IMR-90 (cell line): ENCODE data around the gene PLXDC1. TPM values are rescaled to one million over a fixed set of nuclear protein-coding genes. Genes with fewer than 3 reads are reported as not detected.

Experiments
- ATAC-seq: fragments of 200-7000 bp; cut with Tn5 transposase; 2 replicates; pipeline ENCODE4 v1.9.1; 2020; ENCODE audit warnings: low read depth, mild to moderate bottlenecking, moderate library complexity
- BruUV-seq: library from RNA; stranded (reverse); fragments of 400-500 nt; replicated peaks from 2 replicates; lab custom pipeline; 2021; lab: Mats Ljungman, UMichigan
- CTCF ChIA-PET: fragments of 300-600 bp; formaldehyde crosslinking; extraction: SDS; loops from one replicate; lab custom pipeline; 2021; ENCODE audit warnings: antibody characterized with exemption; lab: Yijun Ruan, JAX
- POLR2A ChIA-PET: fragments of 300-600 bp; sonication (Branson Sonifier 250); formaldehyde crosslinking; loops from one replicate; lab custom pipeline; 2022; ENCODE audit warnings: antibody characterized with exemption; ENCODE audit not compliant: unreplicated experiment; lab: Charles Lee
- DNase-seq: peaks from one replicate; pipeline ENCODE4 v3.0.0; 2013
- H2AFZ ChIP-seq: replicated peaks from 2 replicates; pipeline ENCODE3; 2013; ENCODE audit warnings: low read length, mild to moderate bottlenecking; ENCODE audit not compliant: poor library complexity
- H2AK5ac ChIP-seq: 2 replicates; pipeline ENCODE4 v1.6.1; 2013; ENCODE audit warnings: low read depth, low read length, inconsistent platforms
- H2AK9ac ChIP-seq: replicated peaks from 2 replicates; pipeline ENCODE3; 2013; ENCODE audit warnings: mild to moderate bottlenecking, low read depth, low read length, moderate library complexity; ENCODE audit not compliant: poor library complexity
- H2BK120ac ChIP-seq: 2 replicates; pipeline ENCODE4 v1.6.1; 2013; ENCODE audit warnings: low read depth, low read length, inconsistent platforms
- H2BK15ac ChIP-seq: 3 replicates; pipeline ENCODE4 v1.6.1; 2013; ENCODE audit warnings: low read depth, low read length, inconsistent platforms
- H2BK20ac ChIP-seq: 2 replicates; pipeline ENCODE4 v1.6.1; 2013; ENCODE audit warnings: low read depth, mild to moderate bottlenecking, inconsistent platforms, low read length, moderate library complexity
- H2BK5ac ChIP-seq: 2 replicates; pipeline ENCODE4 v1.6.1; 2013; ENCODE audit warnings: mild to moderate bottlenecking, low read depth, low read length, inconsistent platforms; ENCODE audit not compliant: poor library complexity, severe bottlenecking
- H3K14ac ChIP-seq: replicated peaks from 2 replicates; pipeline ENCODE4 v1.6.1; 2013; ENCODE audit warnings: low read depth, low read length, inconsistent platforms
- H3K18ac ChIP-seq: 2 replicates; pipeline ENCODE4 v1.6.1; 2013; ENCODE audit warnings: low read depth, low read length, control low read depth
- H3K23ac ChIP-seq: 2 replicates; pipeline ENCODE4 v1.6.1; 2013; ENCODE audit warnings: low read depth, low read length, inconsistent platforms
- H3K27ac ChIP-seq: 2 replicates; pipeline ENCODE4 v1.5.1; 2013; ENCODE audit warnings: mild to moderate bottlenecking, control low read depth, low read length; ENCODE audit not compliant: insufficient read depth
- H3K27me3 ChIP-seq: 2 replicates; pipeline ENCODE4 v1.6.1; 2013; ENCODE audit warnings: low read length; ENCODE audit not compliant: control insufficient read depth, insufficient read depth
- H3K36me3 ChIP-seq: 2 replicates; pipeline ENCODE4 v1.6.1; 2013; ENCODE audit warnings: low read length, mixed read lengths; ENCODE audit not compliant: control insufficient read depth, insufficient read depth
- H3K4ac ChIP-seq: 2 replicates; pipeline ENCODE4 v1.6.1; 2013; ENCODE audit warnings: low read depth, low read length, inconsistent platforms
- H3K4me1 ChIP-seq: 2 replicates; pipeline ENCODE4 v1.6.1; 2013; ENCODE audit warnings: low read length, mixed read lengths; ENCODE audit not compliant: control insufficient read depth, insufficient read depth
- H3K4me2 ChIP-seq: 2 replicates; pipeline ENCODE4 v1.6.1; 2013; ENCODE audit warnings: low read depth, mild to moderate bottlenecking, control low read depth, low read length, moderate library complexity
- H3K4me3 ChIP-seq: 2 replicates; pipeline ENCODE4 v1.5.1; 2013; ENCODE audit warnings: low read depth, mild to moderate bottlenecking, control low read depth, low read length, moderate library complexity; ENCODE audit not compliant: insufficient read depth
- H3K56ac ChIP-seq: 2 replicates; pipeline ENCODE4 v1.6.1; 2013; ENCODE audit warnings: low read length, inconsistent platforms; ENCODE audit not compliant: insufficient read depth; ENCODE audit errors: extremely low read depth
- H3K79me1 ChIP-seq, 2 experiments: 2 replicates each; pipeline ENCODE4 v1.6.1; 2013; ENCODE audit warnings: low read length in 2 of 2, inconsistent platforms in 1 of 2, low read depth in 1 of 2
- H3K9ac ChIP-seq: 2 replicates; pipeline ENCODE4 v1.6.1; 2013; ENCODE audit warnings: low read depth, low read length, control low read depth
- H3K9me1 ChIP-seq: 2 replicates; pipeline ENCODE4 v1.6.1; 2013; ENCODE audit warnings: low read length, inconsistent platforms; ENCODE audit not compliant: insufficient read depth
- H3K9me3 ChIP-seq: 2 replicates; pipeline ENCODE4 v1.6.1; 2013; ENCODE audit warnings: low read length; ENCODE audit not compliant: control insufficient read depth, insufficient read depth
- H4K20me1 ChIP-seq: 2 replicates; pipeline ENCODE4 v1.6.1; 2013; ENCODE audit warnings: low read length, inconsistent platforms; ENCODE audit not compliant: insufficient read depth
- H4K5ac ChIP-seq: 2 replicates; pipeline ENCODE4 v1.6.1; 2013; ENCODE audit warnings: mild to moderate bottlenecking, low read depth, low read length, control low read depth
- H4K8ac ChIP-seq, 2 experiments: 2 replicates each; pipeline ENCODE4 v1.6.1; 2013; ENCODE audit warnings: low read depth in 2 of 2, low read length in 2 of 2, control low read depth in 1 of 2, inconsistent platforms in 1 of 2
- H4K91ac ChIP-seq: 2 replicates; pipeline ENCODE4 v1.6.1; 2013; ENCODE audit warnings: low read depth, low read length, inconsistent platforms; ENCODE audit not compliant: insufficient read depth
- BHLHE40 ChIP-seq: fragments of 150-350 bp; IDR thresholded peaks from 2 replicates; pipeline ENCODE4 v1.6.1; 2016; ENCODE audit warnings: mild to moderate bottlenecking, low read depth, low read length
- CEBPB ChIP-seq: IDR thresholded peaks from 2 replicates; pipeline ENCODE4 v1.6.1; 2012; ENCODE audit warnings: low read depth, low read length, improper control_type of control experiment
- CHD1 ChIP-seq: IDR thresholded peaks from 2 replicates; pipeline ENCODE4 v1.6.1; 2012; ENCODE audit warnings: low read depth, low read length, improper control_type of control experiment
- FOS ChIP-seq: fragments of 150-350 bp; IDR thresholded peaks from 2 replicates; pipeline ENCODE4 v1.6.1; 2016; ENCODE audit warnings: low read depth, low read length
- MAFK ChIP-seq: IDR thresholded peaks from 2 replicates; pipeline ENCODE4 v1.6.1; 2012; ENCODE audit warnings: low read depth, low read length, improper control_type of control experiment
- MAZ ChIP-seq: IDR thresholded peaks from 2 replicates; pipeline ENCODE4 v1.6.1; 2012; ENCODE audit warnings: low read depth, mild to moderate bottlenecking, low read length, improper control_type of control experiment, moderate library complexity, borderline replicate concordance
- MXI1 ChIP-seq: IDR thresholded peaks from 2 replicates; pipeline ENCODE4 v1.6.1; 2012; ENCODE audit warnings: low read depth, mild to moderate bottlenecking, low read length, moderate library complexity, borderline replicate concordance
- NFE2L2 ChIP-seq: fragments of 150-350 bp; IDR thresholded peaks from 2 replicates; pipeline ENCODE4 v1.6.1; 2016; ENCODE audit warnings: low read depth, mild to moderate bottlenecking, low read length
- POLR2A ChIP-seq: IDR thresholded peaks from 2 replicates; pipeline ENCODE4 v1.6.1; 2012; ENCODE audit warnings: mild to moderate bottlenecking, low read depth, low read length
- RAD21 ChIP-seq: IDR thresholded peaks from 2 replicates; pipeline ENCODE4 v1.6.1; 2012; ENCODE audit warnings: low read length, improper control_type of control experiment
- RCOR1 ChIP-seq: IDR thresholded peaks from 2 replicates; pipeline ENCODE4 v1.6.1; 2012; ENCODE audit warnings: mild to moderate bottlenecking, low read length, improper control_type of control experiment; ENCODE audit not compliant: insufficient replicate concordance
- RFX5 ChIP-seq: IDR thresholded peaks from 2 replicates; pipeline ENCODE4 v1.8.0; 2012; ENCODE audit warnings: low read depth, mild to moderate bottlenecking, low read length, moderate library complexity
- SMC3 ChIP-seq: fragments of 150-350 bp; IDR thresholded peaks from 2 replicates; pipeline ENCODE4 v1.6.1; 2016; ENCODE audit warnings: low read depth, mild to moderate bottlenecking, antibody characterized with exemption, low read length, moderate library complexity
- WGBS, 2 experiments: methylation state at CpG; one replicate each; pipeline versions ENCODE4 v1.1.5 to v1.1.7; 2013; ENCODE audit warnings: missing lambda C conversion rate in 2 of 2; ENCODE audit not compliant: insufficient read length in 1 of 2; ENCODE audit errors: extremely low coverage in 2 of 2; 5-methylcytosine and 5-hydroxymethylcytosine counted together
- dilution Hi-C: fragments of 300-500 bp; cut with HindIII; formaldehyde crosslinking; loops from one replicate; pipeline ENCODE4 v1.14.3; 2018; ENCODE audit warnings: low sequenced_read_pairs; ENCODE audit not compliant: unreplicated experiment
- in situ Hi-C: fragments of 300-500 bp; cut with MboI; formaldehyde crosslinking; loops from 3 replicates; pipeline ENCODE4 v1.14.3; 2019; ENCODE audit warnings: low sequenced_read_pairs, inconsistent platforms, mixed read lengths
- intact Hi-C: fragments of 100-400 bp; cut with micrococcal nuclease; formaldehyde crosslinking; loops from 2 replicates; pipeline ENCODE4 v1.10.0; 2022
- polyA plus RNA-seq, 3 experiments: library from polyadenylated mRNA; depleted of rRNA; stranded (reverse); fragments of >200 nt; gene quantifications; 2 replicates each; pipeline ENCODE4 v1.2.3, GENCODE V29; 2012; ENCODE audit warnings: low replicate concordance in 1 of 3
- total RNA-seq: library from RNA; depleted of rRNA; stranded (reverse); fragments of >200 nt; gene quantifications from 2 replicates; pipeline ENCODE4 v1.2.3, GENCODE V29; 2012
- TF ChIP-seq, protein P1 (sequence below): fragments of 150-350 bp; IDR thresholded peaks from 2 replicates; pipeline ENCODE4 v1.6.1; 2016; ENCODE audit warnings: low read depth, mild to moderate bottlenecking, low read length, moderate library complexity, borderline replicate concordance
- TF ChIP-seq, protein P2 (sequence below): fragments of 150-350 bp; IDR thresholded peaks from 2 replicates; pipeline ENCODE4 v1.6.1; 2017; ENCODE audit warnings: mild to moderate bottlenecking, antibody characterized with exemption, low read length, low read depth
- TF ChIP-seq, protein P3 (sequence below): conservative IDR thresholded peaks from 2 replicates; pipeline ENCODE4 v1.5.1; 2012; ENCODE audit warnings: mild to moderate bottlenecking, low read depth, low read length, improper control_type of control experiment

Gene PLXDC1
- total and polyA plus RNA-seq, 2 of the 4 experiments (the other 2 are of a cell fraction) = under 0.01 to 0.50 TPM

DNA sequence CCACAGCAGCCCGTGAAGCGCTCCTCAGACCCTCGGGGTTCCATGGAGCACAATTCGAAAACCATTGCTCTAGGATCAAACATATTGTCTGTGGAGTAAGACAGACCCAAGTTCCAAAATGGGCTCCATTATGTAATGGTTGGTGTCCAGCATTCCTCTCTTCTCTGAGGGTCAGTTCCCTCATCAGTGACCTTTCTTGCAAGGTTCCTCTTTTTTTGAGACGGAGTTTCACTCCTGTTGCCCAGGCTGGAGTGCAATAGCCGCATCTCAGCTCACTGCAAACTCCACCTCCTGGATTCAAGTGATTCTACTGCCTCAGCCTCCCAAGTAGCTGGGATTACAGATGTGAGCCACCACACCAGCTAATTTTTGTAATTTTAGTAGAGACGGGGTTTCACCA is 28.4 kb downstream of the PLXDC1 start:
- no peaks in the 10 kb centered on the region for H3K36me3 ChIP-seq
- H4K5ac ChIP-seq = no peak overlapping the region
- intact Hi-C loops (no loop called here), dilution Hi-C loops (no loop called here), in situ Hi-C loops (no loop called here)
- H2AK9ac ChIP-seq = no peak overlapping the region
- ATAC-seq (no peak), DNase-seq (no peak)
- no peak overlapping the region for H2BK15ac ChIP-seq
- no CpG with 5 or more reads among the region's 7 CpGs for WGBS, 2 experiments
- no peak overlapping the region for H3K56ac ChIP-seq
- H3K27me3 ChIP-seq = peaks cover 4% of the 10 kb centered on the region
- no peak for TF ChIP-seq MXI1
- TF ChIP-seq, protein P1, sequence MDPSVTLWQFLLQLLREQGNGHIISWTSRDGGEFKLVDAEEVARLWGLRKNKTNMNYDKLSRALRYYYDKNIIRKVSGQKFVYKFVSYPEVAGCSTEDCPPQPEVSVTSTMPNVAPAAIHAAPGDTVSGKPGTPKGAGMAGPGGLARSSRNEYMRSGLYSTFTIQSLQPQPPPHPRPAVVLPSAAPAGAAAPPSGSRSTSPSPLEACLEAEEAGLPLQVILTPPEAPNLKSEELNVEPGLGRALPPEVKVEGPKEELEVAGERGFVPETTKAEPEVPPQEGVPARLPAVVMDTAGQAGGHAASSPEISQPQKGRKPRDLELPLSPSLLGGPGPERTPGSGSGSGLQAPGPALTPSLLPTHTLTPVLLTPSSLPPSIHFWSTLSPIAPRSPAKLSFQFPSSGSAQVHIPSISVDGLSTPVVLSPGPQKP = no peak
- TF ChIP-seq RAD21 = no peak
- TF ChIP-seq SMC3 = no peak
- TF ChIP-seq, protein P2, sequence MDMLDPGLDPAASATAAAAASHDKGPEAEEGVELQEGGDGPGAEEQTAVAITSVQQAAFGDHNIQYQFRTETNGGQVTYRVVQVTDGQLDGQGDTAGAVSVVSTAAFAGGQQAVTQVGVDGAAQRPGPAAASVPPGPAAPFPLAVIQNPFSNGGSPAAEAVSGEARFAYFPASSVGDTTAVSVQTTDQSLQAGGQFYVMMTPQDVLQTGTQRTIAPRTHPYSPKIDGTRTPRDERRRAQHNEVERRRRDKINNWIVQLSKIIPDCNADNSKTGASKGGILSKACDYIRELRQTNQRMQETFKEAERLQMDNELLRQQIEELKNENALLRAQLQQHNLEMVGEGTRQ = no peak
- TF ChIP-seq BHLHE40 = no peak
- TF ChIP-seq CEBPB = no peak
- no peak for TF ChIP-seq RFX5
- no peak for TF ChIP-seq NFE2L2
- TF ChIP-seq CHD1 = no peak
- no peak for TF ChIP-seq MAZ
- no peak for TF ChIP-seq POLR2A
- no peak for TF ChIP-seq MAFK
- no peak for TF ChIP-seq RCOR1
- no peak for TF ChIP-seq FOS
- TF ChIP-seq, protein P3, sequence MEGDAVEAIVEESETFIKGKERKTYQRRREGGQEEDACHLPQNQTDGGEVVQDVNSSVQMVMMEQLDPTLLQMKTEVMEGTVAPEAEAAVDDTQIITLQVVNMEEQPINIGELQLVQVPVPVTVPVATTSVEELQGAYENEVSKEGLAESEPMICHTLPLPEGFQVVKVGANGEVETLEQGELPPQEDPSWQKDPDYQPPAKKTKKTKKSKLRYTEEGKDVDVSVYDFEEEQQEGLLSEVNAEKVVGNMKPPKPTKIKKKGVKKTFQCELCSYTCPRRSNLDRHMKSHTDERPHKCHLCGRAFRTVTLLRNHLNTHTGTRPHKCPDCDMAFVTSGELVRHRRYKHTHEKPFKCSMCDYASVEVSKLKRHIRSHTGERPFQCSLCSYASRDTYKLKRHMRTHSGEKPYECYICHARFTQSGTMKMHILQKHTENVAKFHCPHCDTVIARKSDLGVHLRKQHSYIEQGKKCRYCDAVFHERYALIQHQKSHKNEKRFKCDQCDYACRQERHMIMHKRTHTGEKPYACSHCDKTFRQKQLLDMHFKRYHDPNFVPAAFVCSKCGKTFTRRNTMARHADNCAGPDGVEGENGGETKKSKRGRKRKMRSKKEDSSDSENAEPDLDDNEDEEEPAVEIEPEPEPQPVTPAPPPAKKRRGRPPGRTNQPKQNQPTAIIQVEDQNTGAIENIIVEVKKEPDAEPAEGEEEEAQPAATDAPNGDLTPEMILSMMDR = no peak
- no peaks in the 10 kb centered on the region for H4K20me1 ChIP-seq
- H4K8ac ChIP-seq = no peak overlapping the region
- H3K4me2 ChIP-seq = no peak overlapping the region
- no peak overlapping the region for H3K23ac ChIP-seq
- H3K9me1 ChIP-seq = 0 out of 2 replicates have a peak, but pooled peaks cover 3% of the 10 kb centered on the region
- no peaks in the 10 kb centered on the region for H3K79me1 ChIP-seq
- no peak overlapping the region for H3K9ac ChIP-seq
- H3K4ac ChIP-seq = no peak overlapping the region
- no peak overlapping the region for H4K91ac ChIP-seq
- H3K4me3 ChIP-seq = no peak overlapping the region
- ChIA-PET POLR2A (no interaction called here), CTCF (no interaction called here)
- no peak overlapping the region for H3K27ac ChIP-seq
- H3K9me3 ChIP-seq = no peaks in the 10 kb centered on the region
- H3K14ac ChIP-seq = no peak overlapping the region
- H3K4me1 ChIP-seq = no peaks in the 10 kb centered on the region
- no peak overlapping the region for H3K18ac ChIP-seq
- no peak overlapping the region for H2BK5ac ChIP-seq
- no TSS peak for BruUV-seq
- H2BK20ac ChIP-seq = no peak overlapping the region
- no peak overlapping the region for H2AFZ ChIP-seq
- no peak overlapping the region for H2AK5ac ChIP-seq
- no peak overlapping the region for H2BK120ac ChIP-seq
